Stimulated activated naive CD8-positive, alpha-beta T cell treated with anti-CD3 and anti-CD28 coated beads, Interleukin-15, amount 100 ng/mL, for 72 hours (primary cell): Measurements from ENCODE around the gene SMAD7.

Experiments used
- ATAC-seq: fragments of 150-1000 bp; cut with Tn5 transposase; 2 replicates; pipeline ENCODE4 v1.10.0; 2021; ENCODE audit warnings: mild to moderate bottlenecking, moderate library complexity
- DNase-seq, 2 donors: peaks; one replicate each; pipeline ENCODE4 v3.0.0; 2021 to 2022
- H3K27ac Mint-ChIP-seq, 2 donors: one replicate each; pipeline ENCODE4 v1.8.0; 2022; ENCODE audit warnings: mild to moderate bottlenecking in 2 of 2, mixed read lengths in 2 of 2, moderate library complexity in 2 of 2
- H3K27me3 Mint-ChIP-seq: one replicate; pipeline ENCODE4 v1.8.0; 2022; ENCODE audit warnings: mixed read lengths
- H3K4me1 Mint-ChIP-seq: one replicate; pipeline ENCODE4 v1.8.0; 2022; ENCODE audit warnings: mild to moderate bottlenecking, mixed read lengths
- H3K4me3 Mint-ChIP-seq, 2 donors: one replicate each; pipeline ENCODE4 v1.8.0; 2022; ENCODE audit warnings: mild to moderate bottlenecking in 2 of 2, mixed read lengths in 2 of 2, moderate library complexity in 1 of 2
- H3K9me3 Mint-ChIP-seq, 2 donors: one replicate each; pipeline ENCODE4 v1.8.0; 2022; ENCODE audit warnings: mixed read lengths in 2 of 2

The SMAD7 gene

GRCh38 chr18:48956356-48956755 lies 5.6 kb upstream of the SMAD7 start:
- ATAC-seq (no peak), DNase-seq (no peak)
- H3K27ac Mint-ChIP-seq: no peak overlapping the region
- H3K4me1 Mint-ChIP-seq: peaks cover 21% of the 10 kb centered on the region
- no peaks in the 10 kb centered on the region for H3K9me3 Mint-ChIP-seq
- H3K27me3 Mint-ChIP-seq: peaks cover 8% of the 10 kb centered on the region
- no peak overlapping the region for H3K4me3 Mint-ChIP-seq

- DNase-seq (no peak), ATAC-seq (no peak)
- no peak overlapping the region for H3K4me3 Mint-ChIP-seq
- H3K27ac Mint-ChIP-seq: no peak overlapping the region
- H3K27me3 Mint-ChIP-seq: peaks cover 8% of the 10 kb centered on the region
- peaks cover 21% of the 10 kb centered on the region for H3K4me1 Mint-ChIP-seq
- no peaks in the 10 kb centered on the region for H3K9me3 Mint-ChIP-seq
Observed at GRCh38 chr18:48955830-48956261, 5.1 kb upstream of the SMAD7 start.

GRCh38 chr18:48954886-48955819 lies 4.4 kb upstream of the SMAD7 start:
- Mint-ChIP-seq H3K27ac (no peak overlapping the region), H3K27me3 (peaks cover 8% of the 10 kb centered on the region)

GRCh38 chr18:48953104-48953706 lies 2.4 kb upstream of the SMAD7 start:
- peaks cover 21% of the 10 kb centered on the region for H3K4me1 Mint-ChIP-seq
- H3K9me3 Mint-ChIP-seq: no peaks in the 10 kb centered on the region
- DNase-seq (no peak), ATAC-seq (no peak)
- H3K27ac Mint-ChIP-seq: no peak overlapping the region
- peaks cover 8% of the 10 kb centered on the region for H3K27me3 Mint-ChIP-seq
- H3K4me3 Mint-ChIP-seq: peak overlapping the region; percentile 92 to 99

More at GRCh38 chr18:48954886-48955819, 4.4 kb upstream of the SMAD7 start:
- no peak for ATAC-seq
- H3K4me3 Mint-ChIP-seq: no peak overlapping the region
- no peak for DNase-seq
- no peaks in the 10 kb centered on the region for H3K9me3 Mint-ChIP-seq
- peaks cover 21% of the 10 kb centered on the region for H3K4me1 Mint-ChIP-seq

- Mint-ChIP-seq H3K27me3 (peaks cover 8% of the 10 kb centered on the region), H3K27ac (peak overlapping the region; percentile 94 to 98), H3K4me1 (peaks cover 27% of the 10 kb centered on the region), H3K9me3 (no peaks in the 10 kb centered on the region), H3K4me3 (peak overlapping the region; percentile 92 to 99)
- DNase-seq: peak; percentile 55 to 65
- ATAC-seq: peak; percentile 21
Observed at GRCh38 chr18:48952287-48953103, 1.7 kb upstream of the SMAD7 start.

GRCh38 chr18:48951448-48952286 lies 902 bp upstream of the SMAD7 start:
- peak overlapping the region; percentile 94 to 98 for H3K27ac Mint-ChIP-seq
- ATAC-seq (peak; percentile 69), DNase-seq (peak; percentile 79 to 81)
- H3K4me1 Mint-ChIP-seq: peaks cover 35% of the 10 kb centered on the region
- peaks cover 8% of the 10 kb centered on the region for H3K27me3 Mint-ChIP-seq
- H3K9me3 Mint-ChIP-seq: no peaks in the 10 kb centered on the region
- peak overlapping the region; percentile 94 to 99 for H3K4me3 Mint-ChIP-seq

GRCh38 chr18:48949606-48950535 lies 894 bp downstream of the SMAD7 start:
- no peaks in the 10 kb centered on the region for H3K9me3 Mint-ChIP-seq
- no peaks in the 10 kb centered on the region for H3K27me3 Mint-ChIP-seq
- H3K27ac Mint-ChIP-seq: peak overlapping the region; percentile 83 to 94
- DNase-seq: peak; percentile 49 to 58
- H3K4me1 Mint-ChIP-seq: peaks cover 37% of the 10 kb centered on the region
- ATAC-seq: peak; percentile 48
- H3K4me3 Mint-ChIP-seq: peak overlapping the region; percentile 97 to 98

GRCh38 chr18:48949050-48949605 lies 1.6 kb downstream of the SMAD7 start:
- Mint-ChIP-seq H3K27ac (peak overlapping the region; percentile 84 to 90), H3K4me1 (peaks cover 44% of the 10 kb centered on the region), H3K27me3 (no peaks in the 10 kb centered on the region), H3K9me3 (no peaks in the 10 kb centered on the region), H3K4me3 (peak overlapping the region; percentile 92 to 97)
- DNase-seq: peak in 1 of 2 donors; percentile 34
- ATAC-seq: peak; percentile 13

GRCh38 chr18:48948112-48949049 lies 2.4 kb downstream of the SMAD7 start:
- Mint-ChIP-seq H3K9me3 (no peaks in the 10 kb centered on the region), H3K4me3 (peak overlapping the region; percentile 92 to 97), H3K4me1 (peaks cover 52% of the 10 kb centered on the region), H3K27me3 (no peaks in the 10 kb centered on the region), H3K27ac (peak overlapping the region; percentile 59 to 87)
- peak in 1 of 2 donors; percentile 41 for DNase-seq
- peak; percentile 2 for ATAC-seq

GRCh38 chr18:48947560-48947959 lies 3.2 kb downstream of the SMAD7 start:
- no peaks in the 10 kb centered on the region for H3K9me3 Mint-ChIP-seq
- peak overlapping the region; percentile 59 to 87 for H3K27ac Mint-ChIP-seq
- peak overlapping the region; percentile 92 to 97 for H3K4me3 Mint-ChIP-seq
- no peaks in the 10 kb centered on the region for H3K27me3 Mint-ChIP-seq
- DNase-seq (no peak), ATAC-seq (no peak)
- peaks cover 60% of the 10 kb centered on the region for H3K4me1 Mint-ChIP-seq

GRCh38 chr18:48947092-48947491 lies 3.7 kb downstream of the SMAD7 start:
- Mint-ChIP-seq H3K4me1 (peaks cover 60% of the 10 kb centered on the region), H3K27ac (peak overlapping the region in 1 of 2 donors; percentile 59), H3K4me3 (peak overlapping the region; percentile 92 to 97), H3K9me3 (no peaks in the 10 kb centered on the region), H3K27me3 (no peaks in the 10 kb centered on the region)
- ATAC-seq (no peak), DNase-seq (no peak)

GRCh38 chr18:48946329-48946835 lies 4.4 kb downstream of the SMAD7 start:
- DNase-seq: no peak
- Mint-ChIP-seq H3K27ac (no peak overlapping the region), H3K4me1 (peaks cover 65% of the 10 kb centered on the region)

GRCh38 chr18:48945953-48946217 lies 4.9 kb downstream of the SMAD7 start:
- Mint-ChIP-seq H3K27me3 (no peaks in the 10 kb centered on the region), H3K27ac (no peak overlapping the region), H3K4me1 (peaks cover 70% of the 10 kb centered on the region), H3K9me3 (no peaks in the 10 kb centered on the region), H3K4me3 (peak overlapping the region; percentile 66 to 97)
- no peak for ATAC-seq
- no peak for DNase-seq

More at GRCh38 chr18:48946329-48946835, 4.4 kb downstream of the SMAD7 start:
- no peaks in the 10 kb centered on the region for H3K9me3 Mint-ChIP-seq
- ATAC-seq: no peak
- H3K4me3 Mint-ChIP-seq: peak overlapping the region; percentile 92 to 97
- no peaks in the 10 kb centered on the region for H3K27me3 Mint-ChIP-seq
